GM19452 (cell line): Measurements from ENCODE around the gene PTPRD.
"Not testable (repeated sequence)": the region's sequence is repeated elsewhere in the genome, so short reads cannot be mapped to it uniquely, and the experiment has no call there.

Source experiments
- ATAC-seq: cut with Tn5 transposase; IDR thresholded peaks from one replicate; pipeline ENCODE4 v1.9.1; 2021; ENCODE audit not compliant: unreplicated experiment

Gene PTPRD

GRCh38 chr9:9389904-9390303 is 1222.9 kb downstream of the PTPRD start:
- ATAC-seq, result no peak

- ATAC-seq, result no peak
Observed at GRCh38 chr9:9387511-9388115, 1225.2 kb downstream of the PTPRD start.

DNA sequence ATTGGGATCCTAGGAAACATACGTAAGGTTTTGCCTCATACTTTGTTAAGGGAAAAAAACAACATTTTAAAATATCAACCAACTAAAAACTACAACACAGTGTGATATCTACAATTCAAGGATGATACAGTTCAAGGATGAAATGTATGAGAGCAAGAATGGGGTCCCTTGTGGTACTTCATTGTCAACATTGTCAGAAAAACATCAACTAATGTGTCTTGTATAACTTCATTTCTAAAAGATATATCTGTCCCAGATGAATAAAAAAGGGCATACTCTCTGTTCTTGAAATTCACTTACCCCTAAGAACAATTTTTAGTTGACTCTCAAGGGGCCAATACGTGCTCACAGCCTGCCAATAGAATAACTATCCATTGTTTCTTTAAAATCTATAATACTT is 1250.5 kb downstream of the PTPRD start:
- ATAC-seq, result no peak

DNA sequence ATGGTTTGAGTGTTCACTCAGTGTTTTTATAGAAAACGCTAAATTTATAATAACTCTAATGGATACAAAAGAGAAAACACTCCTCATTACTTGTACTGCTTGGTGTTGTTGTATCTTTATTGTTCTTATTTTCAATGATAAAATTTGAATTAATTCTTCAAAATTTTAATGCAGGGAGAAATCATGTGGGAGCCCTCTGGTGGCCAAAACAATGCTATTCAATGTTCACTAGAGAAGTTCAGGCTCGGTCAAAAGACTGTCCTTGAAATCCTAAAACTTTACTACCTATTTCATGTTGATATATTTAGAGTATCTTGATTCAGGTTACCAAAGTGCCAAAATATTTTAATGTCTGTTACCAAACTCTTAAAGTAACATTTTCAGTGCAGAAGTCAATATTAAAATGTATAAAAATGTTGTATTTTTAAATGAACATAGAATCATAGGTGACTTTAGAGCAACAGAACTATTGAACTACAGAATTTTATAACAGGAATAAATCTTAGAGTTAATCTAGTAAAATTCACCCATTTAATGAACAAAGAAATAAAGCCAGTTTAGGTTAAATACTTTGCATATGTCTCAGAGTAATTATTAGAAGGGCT is 1259.8 kb downstream of the PTPRD start:
- no peak for ATAC-seq

DNA sequence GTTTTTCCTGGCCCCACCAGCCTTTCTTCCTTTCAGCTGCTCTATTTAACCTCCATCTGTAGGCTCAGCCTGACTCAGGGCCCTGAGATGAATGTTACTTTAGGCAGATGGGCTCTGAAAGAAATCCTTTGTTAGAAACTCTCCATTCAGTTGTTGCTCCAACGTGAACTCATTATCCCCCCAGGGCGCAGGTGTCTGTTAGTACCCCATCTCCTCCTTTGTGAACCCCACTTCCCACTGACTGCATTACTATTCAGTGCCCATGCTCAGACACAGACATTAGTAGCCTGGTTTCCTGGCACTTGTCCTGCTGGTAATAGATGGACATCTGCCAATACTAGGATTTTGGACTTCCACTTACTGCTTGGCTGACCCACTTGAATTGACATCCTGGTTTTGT is 1271.6 kb downstream of the PTPRD start:
- ATAC-seq, result no peak

DNA sequence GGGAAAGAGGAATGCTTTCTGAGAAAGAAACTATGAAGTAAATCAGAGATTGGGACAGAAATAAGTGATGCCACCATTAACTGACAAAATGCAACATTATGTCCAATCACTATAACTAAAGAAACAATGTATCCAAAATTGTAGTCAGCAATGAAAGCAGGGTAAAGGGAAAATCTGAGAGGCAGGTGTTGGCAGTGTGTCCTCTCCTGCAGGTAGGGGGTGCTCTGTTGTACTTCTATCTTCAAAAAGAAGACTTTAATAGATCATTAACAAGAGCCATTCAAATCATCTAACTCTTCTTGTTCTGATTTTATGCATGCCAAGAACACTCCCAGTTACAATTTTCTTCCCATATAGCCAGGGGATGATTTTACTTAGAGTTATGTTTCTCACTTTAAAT is 1275.7 kb downstream of the PTPRD start:
- ATAC-seq, result no peak

DNA sequence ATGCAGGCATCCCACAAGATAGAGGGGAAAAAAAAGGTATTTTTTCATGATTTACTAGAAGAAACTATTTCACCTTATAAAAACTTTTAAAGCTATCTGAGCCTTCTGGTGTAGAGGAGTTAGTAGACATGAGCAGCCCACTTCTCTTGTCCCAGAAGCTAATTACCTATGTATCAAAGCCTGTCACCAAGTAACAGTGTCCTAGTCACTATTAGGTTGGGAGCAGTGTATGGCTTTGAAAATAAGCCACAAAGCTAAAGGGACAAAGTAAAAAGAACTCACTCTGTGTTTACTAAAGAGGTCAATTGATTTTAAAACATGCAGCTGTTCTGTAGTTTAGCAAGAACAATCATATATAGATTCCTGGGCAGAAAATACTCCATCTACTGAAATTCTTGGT is 1286.1 kb downstream of the PTPRD start:
- ATAC-seq, result no peak

DNA sequence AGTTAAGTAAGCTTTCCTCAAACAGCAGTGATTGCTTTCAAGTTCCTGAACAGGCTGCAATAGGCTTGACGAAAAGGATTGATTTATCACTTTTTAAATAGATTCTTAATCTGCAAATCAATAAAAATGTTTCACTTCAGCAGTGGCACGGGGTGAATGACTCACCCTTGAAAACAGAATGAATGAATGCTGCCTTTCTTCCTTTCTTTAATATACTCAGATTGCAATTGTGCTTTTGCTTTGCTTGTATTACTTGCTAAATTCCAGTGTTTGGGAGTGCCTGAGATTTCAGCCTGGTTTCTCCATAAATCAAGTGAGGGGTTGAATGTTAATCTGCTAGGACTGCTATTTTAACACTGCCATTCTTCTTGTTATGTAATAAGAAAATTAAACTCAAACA is 1293.8 kb downstream of the PTPRD start:
- ATAC-seq, result no peak

DNA sequence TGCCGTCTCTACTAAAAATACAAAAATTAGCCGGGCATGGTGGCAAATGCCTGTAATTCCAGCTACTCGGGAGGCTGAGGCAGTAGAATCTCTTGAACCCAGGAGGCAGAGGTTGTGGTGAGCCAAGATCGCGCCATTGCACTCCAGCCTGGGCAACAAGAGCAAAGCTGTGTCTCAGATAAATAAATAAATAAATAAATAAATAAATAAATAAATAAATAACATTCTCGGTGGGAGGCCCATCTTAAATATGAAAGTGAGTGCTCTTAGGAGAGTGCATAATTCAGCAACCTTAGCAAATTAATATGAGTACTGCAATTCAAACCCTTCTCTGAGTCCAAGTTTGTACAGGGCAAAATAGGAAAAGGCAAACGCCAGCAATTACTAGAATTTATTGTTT is 1302.1 kb downstream of the PTPRD start:
- not testable (repeated sequence) for ATAC-seq

GRCh38 chr9:9305600-9305999 is 1307.2 kb downstream of the PTPRD start:
- ATAC-seq, result no peak

DNA sequence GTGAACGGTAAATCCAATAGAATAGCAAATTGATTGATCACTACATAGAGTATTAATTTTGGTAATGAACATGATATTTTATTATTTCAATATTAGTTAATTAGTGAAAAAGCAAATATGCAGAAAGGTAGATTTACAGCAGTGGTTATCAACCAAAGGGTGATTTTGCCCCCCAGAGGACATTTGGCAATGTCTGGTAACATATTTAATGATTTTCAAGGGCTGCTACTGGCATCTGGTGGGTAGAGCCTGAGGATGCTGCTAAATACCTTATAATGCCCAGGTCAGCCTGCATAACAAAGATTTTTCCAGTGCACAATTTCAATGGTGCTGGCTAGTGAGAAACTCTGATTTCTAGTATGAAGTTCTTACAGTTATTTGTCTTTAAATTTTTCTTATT is 1313.7 kb downstream of the PTPRD start:
- ATAC-seq, result no peak

GRCh38 chr9:9286001-9286400 is 1326.8 kb downstream of the PTPRD start:
- ATAC-seq, result no peak

DNA sequence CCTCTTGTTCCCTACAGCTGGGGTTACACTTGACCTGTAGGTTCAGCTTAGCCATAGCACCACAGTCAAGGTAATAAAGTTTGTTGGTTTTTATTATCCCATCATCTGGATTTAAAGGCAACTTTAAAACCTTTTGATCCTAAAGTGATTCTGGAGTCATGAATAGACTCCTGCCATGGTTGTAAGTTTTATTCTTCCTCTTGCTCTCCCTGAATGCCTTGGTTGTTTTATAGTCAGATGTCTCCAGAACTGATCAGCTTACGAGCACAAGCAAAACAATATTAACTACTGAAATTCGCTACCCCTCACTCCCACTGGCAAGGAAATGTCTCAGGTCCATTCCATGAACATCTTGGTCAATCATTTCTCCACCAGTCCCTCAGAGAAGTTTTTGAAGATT is 1328.6 kb downstream of the PTPRD start:
- ATAC-seq, result no peak

DNA sequence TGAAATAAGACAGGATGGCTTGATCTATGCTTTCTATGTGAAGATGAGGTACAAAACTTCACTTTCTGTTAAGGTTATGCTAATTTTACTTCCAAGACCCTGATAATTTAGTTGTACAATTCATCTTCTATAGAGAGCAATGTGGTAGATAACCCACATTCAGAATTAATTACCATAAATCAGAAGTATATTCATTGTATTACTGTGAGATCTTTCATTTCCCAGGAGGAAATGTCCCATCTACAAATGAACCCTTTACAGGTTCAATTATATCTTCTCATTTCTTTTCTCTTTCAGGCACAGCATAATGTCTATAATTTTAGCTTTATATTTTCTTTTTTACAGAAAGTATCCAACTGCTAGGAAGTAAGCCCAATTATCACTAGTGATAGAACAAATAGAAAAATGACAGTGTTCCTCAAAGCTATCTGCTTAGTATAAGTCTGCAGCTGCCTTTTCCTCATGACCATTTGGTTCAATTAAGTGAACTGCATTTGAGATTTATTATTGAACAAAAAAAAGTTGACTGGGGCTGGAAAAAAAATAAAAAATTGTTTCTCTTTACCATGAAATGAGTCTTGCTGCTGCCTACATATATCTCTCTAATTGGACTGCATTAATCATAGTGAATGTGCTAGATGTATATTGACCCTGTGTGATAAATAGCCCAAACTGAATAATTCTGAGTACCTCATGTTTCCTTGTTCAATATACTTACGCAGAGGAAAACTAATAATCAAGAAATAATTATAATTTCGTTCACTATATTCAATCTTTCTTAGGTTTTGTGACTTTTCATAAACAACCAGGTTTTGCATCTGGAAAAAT is 1329.4 kb downstream of the PTPRD start:
- ATAC-seq, result no peak

DNA sequence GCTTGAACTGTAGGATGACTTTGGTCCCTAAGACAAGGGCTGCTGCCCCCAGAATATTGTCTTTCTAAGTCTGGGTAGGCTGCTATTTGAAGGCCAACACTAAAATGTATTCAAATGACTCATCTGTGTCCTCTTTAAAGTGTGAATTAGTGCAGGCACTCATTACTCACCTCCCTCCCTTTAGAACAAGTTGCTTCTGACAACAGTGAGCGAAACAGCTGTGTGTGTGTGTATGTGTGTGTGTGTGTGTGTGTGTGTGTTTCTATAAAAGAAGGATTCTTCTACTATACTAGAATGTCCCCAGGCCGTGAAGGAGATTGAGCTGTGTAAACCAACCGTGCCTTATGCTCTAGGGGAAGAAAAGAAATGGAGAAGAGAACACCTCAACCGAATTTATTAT is 1337.2 kb downstream of the PTPRD start:
- ATAC-seq, result no peak

- ATAC-seq, result no peak
Observed at GRCh38 chr9:9257999-9258498, 1354.8 kb downstream of the PTPRD start.

DNA sequence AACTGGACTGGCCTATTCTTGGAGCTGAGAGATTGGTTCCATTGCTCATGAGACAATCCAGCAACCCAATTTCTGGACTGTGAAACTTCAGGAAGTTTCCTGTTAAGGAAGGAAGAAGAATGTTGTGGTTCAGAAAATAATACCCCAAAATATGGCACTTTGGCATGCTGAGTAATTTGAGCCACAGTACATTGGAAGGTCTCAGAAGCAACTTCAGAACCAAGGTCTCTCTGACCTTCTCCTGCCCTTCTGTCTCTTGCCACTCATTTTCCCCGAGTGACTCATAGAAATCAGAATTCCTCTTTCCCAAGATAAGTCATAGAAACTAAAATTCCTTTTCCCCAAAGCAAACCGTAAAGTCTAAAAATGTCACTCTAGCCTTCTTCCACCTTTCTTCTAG is 1366.1 kb downstream of the PTPRD start:
- ATAC-seq, result no peak

DNA sequence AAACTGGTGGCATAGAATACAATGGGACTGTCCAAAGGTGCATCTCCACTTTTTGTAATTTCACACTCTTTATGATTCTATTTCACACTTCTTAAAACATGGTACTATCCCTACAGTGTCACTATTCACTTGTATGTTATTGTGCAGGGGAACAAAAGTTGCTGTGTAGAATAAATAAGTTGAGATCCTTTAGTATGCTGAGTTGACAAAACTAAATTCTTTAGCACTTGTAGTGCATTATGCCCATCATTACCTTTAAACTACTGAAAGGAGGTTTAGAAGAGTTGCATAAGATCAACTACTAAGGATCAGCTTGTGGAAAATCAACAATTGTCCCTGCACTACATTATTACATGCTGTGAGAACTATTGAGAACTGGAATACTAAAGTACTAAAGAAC is 1380.9 kb downstream of the PTPRD start:
- ATAC-seq, result no peak

DNA sequence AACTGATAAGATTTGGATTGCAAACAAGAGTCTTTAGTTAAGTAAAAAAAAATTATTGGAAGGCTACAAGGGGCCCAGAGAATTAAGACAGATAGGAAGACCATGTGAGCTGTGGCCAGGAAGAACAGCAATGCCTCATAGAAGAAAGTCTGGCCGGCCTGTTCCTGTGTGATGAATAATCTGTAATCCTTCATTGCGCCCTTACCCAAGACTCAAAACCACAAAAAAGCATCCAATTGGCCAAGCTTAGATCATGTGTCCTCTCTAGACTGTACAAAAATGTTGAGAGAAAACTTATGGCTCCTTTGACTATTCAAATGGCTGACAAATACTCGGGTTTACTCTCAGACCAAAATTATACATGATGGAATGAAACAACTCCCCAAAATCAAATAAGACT is 1383.5 kb downstream of the PTPRD start:
- no peak for ATAC-seq

- ATAC-seq, result no peak
Observed at GRCh38 chr9:9223175-9223574, 1389.6 kb downstream of the PTPRD start.

DNA sequence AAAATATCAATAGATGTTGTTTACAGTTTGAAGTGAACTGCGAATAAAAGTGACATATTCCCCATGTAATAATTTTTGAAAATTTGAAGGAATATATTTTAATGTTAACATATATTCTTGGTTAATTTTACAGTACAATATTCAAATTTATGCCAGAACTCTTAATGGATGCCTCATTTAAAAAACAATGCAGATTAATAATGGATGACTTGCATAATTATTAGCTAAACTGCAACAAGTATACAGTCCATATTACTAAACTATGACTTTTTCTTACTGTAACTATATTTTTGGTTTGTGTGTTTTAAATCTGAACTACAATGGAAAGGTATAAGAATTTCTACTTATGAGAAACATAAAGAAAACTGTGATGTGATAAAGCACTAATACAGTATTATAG is 1390.1 kb downstream of the PTPRD start:
- no peak for ATAC-seq

DNA sequence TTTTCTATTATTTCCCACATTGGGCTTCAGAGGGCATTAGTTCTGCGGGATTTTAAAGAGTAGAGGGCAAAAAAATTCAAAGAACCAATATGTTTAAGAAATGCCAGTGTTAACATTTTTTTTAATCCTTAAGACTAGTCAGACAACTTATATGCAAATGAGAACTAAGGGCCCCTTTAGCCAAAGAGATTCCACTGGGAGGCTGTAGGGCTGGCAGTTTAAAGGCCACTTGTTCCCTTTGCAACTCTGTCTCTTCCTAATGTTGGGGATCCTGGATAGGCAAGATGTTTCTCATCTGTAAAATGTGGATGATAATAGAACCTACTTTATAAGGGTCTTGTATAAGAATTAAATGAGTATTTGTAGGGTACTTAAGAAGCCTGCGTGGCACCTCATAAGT is 1395.9 kb downstream of the PTPRD start:
- ATAC-seq, result no peak
